B cell (primary cell): ENCODE results near the gene SMIM7. TPM values are rescaled to one million over a fixed set of nuclear protein-coding genes. Genes with fewer than 3 reads are reported as not detected.
A peak's percentile ranks its signal among the peaks of the same experiment; 100 is the strongest.

Experiments
- ATAC-seq: fragments of 200-7000 bp; cut with Tn5 transposase; one replicate; pipeline ENCODE4 v1.10.0; 2021; ENCODE audit warnings: low read depth, mild to moderate bottlenecking, moderate number of reproducible peaks, moderate library complexity
- CTCF ChIA-PET: fragments of 350-600 bp; sonication (Branson Sonifier 250); formaldehyde crosslinking; loops from one replicate; lab custom pipeline; 2021; ENCODE audit warnings: antibody characterized with exemption, inconsistent platforms; lab: Charles Lee
- POLR2A ChIA-PET: fragments of 350-600 bp; sonication (Branson Sonifier 250); formaldehyde crosslinking; loops from one replicate; lab custom pipeline; 2021; ENCODE audit warnings: antibody characterized with exemption; lab: Charles Lee
- DNase-seq: peaks from one replicate; pipeline ENCODE4 v3.0.0; 2013
- H2AFZ ChIP-seq: 2 replicates; pipeline ENCODE4 v1.6.1; 2012; ENCODE audit warnings: mild to moderate bottlenecking, low read depth, low read length; ENCODE audit not compliant: insufficient read depth, poor library complexity, severe bottlenecking
- H3K27ac ChIP-seq, 2 donors: 1 replicate in 1 of 2; 2 replicates in 1 of 2; pipeline ENCODE4 v1.5.1; 2012 to 2013; ENCODE audit warnings: low read length in 2 of 2, mild to moderate bottlenecking in 2 of 2, moderate library complexity in 1 of 2
- H3K27me3 ChIP-seq, 4 experiments: fragments of 200-600 bp in 1 of 4; sonication (generic) in 1 of 4; replicated peaks in 1 of 4; 1 replicate in 2 of 4; 2 replicates in 2 of 4; pipeline versions ENCODE4 v1.6.1 to v1.7.0; 2013 to 2016; ENCODE audit warnings: low read length in 3 of 4, mild to moderate bottlenecking in 2 of 4, mixed read lengths in 1 of 4, moderate library complexity in 1 of 4; ENCODE audit not compliant: insufficient read depth in 4 of 4, control insufficient read depth in 3 of 4; ENCODE audit errors: control extremely low read depth in 1 of 4
- H3K36me3 ChIP-seq, 2 experiments: replicated peaks in 1 of 2; 1 replicate in 1 of 2; 2 replicates in 1 of 2; pipeline versions ENCODE4 v1.6.1 to v1.7.1; 2013; ENCODE audit warnings: low read length in 1 of 2; ENCODE audit not compliant: insufficient read depth in 2 of 2, control insufficient read depth in 1 of 2; ENCODE audit errors: control extremely low read depth in 1 of 2, extremely low read depth in 1 of 2
- H3K4me1 ChIP-seq, 2 donors: fragments of 200-600 bp in 1 of 2; sonication (generic) in 1 of 2; 1 replicate in 1 of 2; 2 replicates in 1 of 2; pipeline versions ENCODE4 v1.5.1 to v1.6.1; 2013 to 2017; ENCODE audit warnings: low read length in 2 of 2; ENCODE audit not compliant: control insufficient read depth in 2 of 2, insufficient read depth in 2 of 2
- H3K4me2 ChIP-seq: replicated peaks from 2 replicates; pipeline ENCODE3; 2012; ENCODE audit warnings: mild to moderate bottlenecking, low read depth, low read length; ENCODE audit not compliant: poor library complexity, severe bottlenecking
- H3K4me3 ChIP-seq, 5 experiments: fragments of 200-600 bp in 1 of 5; sonication (generic) in 1 of 5; 1 replicate in 3 of 5; 2 replicates in 2 of 5; pipeline versions ENCODE4 v1.5.1 to v1.7.0; 2011 to 2016; ENCODE audit warnings: low read length in 4 of 5, mild to moderate bottlenecking in 4 of 5, low read depth in 2 of 5, control low read depth in 1 of 5, moderate library complexity in 1 of 5; ENCODE audit not compliant: insufficient read depth in 1 of 5; ENCODE audit errors: control extremely low read depth in 1 of 5, extremely low read depth in 1 of 5
- H3K79me2 ChIP-seq: fragments of 200-600 bp; sonication (generic); one replicate; pipeline ENCODE4 v1.6.0; 2016; ENCODE audit warnings: low read length; ENCODE audit not compliant: control insufficient read depth, insufficient read depth
- H3K9ac ChIP-seq: fragments of 200-600 bp; sonication (generic); 2 replicates; pipeline ENCODE4 v1.6.1; 2017; ENCODE audit warnings: mild to moderate bottlenecking, low read length, moderate library complexity
- H3K9me3 ChIP-seq, 3 donors: one replicate each; pipeline versions ENCODE4 v1.6.1 to v1.7.1; 2013; ENCODE audit warnings: low read length in 2 of 3; ENCODE audit not compliant: control insufficient read depth in 2 of 3, insufficient read depth in 1 of 3; ENCODE audit errors: control extremely low read depth in 1 of 3
- H4K20me1 ChIP-seq: 2 replicates; pipeline ENCODE4 v1.6.0; 2012; ENCODE audit warnings: mild to moderate bottlenecking, low read length; ENCODE audit not compliant: insufficient read depth, control insufficient read depth, poor library complexity, severe bottlenecking
- H3K27ac Mint-ChIP-seq: one replicate; pipeline ENCODE4 v1.8.0; 2021; ENCODE audit warnings: mixed read lengths
- H3K27me3 Mint-ChIP-seq: one replicate; pipeline ENCODE4 v1.8.0; 2021; ENCODE audit warnings: mixed read lengths
- H3K4me1 Mint-ChIP-seq: one replicate; pipeline ENCODE4 v1.8.0; 2021; ENCODE audit warnings: mixed read lengths
- H3K4me3 Mint-ChIP-seq: one replicate; pipeline ENCODE4 v1.8.0; 2021; ENCODE audit warnings: mixed read lengths
- H3K9me3 Mint-ChIP-seq: one replicate; pipeline ENCODE4 v1.8.0; 2022; ENCODE audit warnings: mixed read lengths; ENCODE audit not compliant: insufficient read depth
- CTCF ChIP-seq: fragments of 200-600 bp; IDR thresholded peaks from one replicate; pipeline ENCODE4 v1.8.0; 2022; ENCODE audit warnings: antibody characterized with exemption, mild to moderate bottlenecking
- EZH2 ChIP-seq: IDR thresholded peaks from 2 replicates; pipeline ENCODE4 v1.6.1; 2012; ENCODE audit warnings: borderline replicate concordance, low read depth, mild to moderate bottlenecking, moderate library complexity, low read length; ENCODE audit not compliant: insufficient read depth, poor library complexity, severe bottlenecking
- WGBS: methylation state at CpG from one replicate; pipeline ENCODE4 v1.1.5; 2013; ENCODE audit warnings: missing lambda C conversion rate; ENCODE audit not compliant: insufficient coverage; 5-methylcytosine and 5-hydroxymethylcytosine counted together
- intact Hi-C: fragments of 100-400 bp; cut with micrococcal nuclease; formaldehyde crosslinking; loops from one replicate; pipeline ENCODE4 v1.10.0; 2022
- polyA plus RNA-seq: library from polyadenylated mRNA; depleted of rRNA; stranded (reverse); fragments of >200 nt; gene quantifications from 2 replicates; pipeline ENCODE4 v1.2.3, GENCODE V29; 2012
- total RNA-seq, 2 donors: library from RNA; stranded (reverse); fragments of 120-200 nt in 1 of 2; gene quantifications; 1 replicate in 1 of 2; 2 replicates in 1 of 2; pipeline versions ENCODE4 v1.2.3 to v1.2.4, GENCODE V29; 2013 to 2022

Gene SMIM7
- total and polyA plus RNA-seq, 2 donors (not counting 1 experiment from before 2014, with no cell fraction given), result 54.7 to 133 TPM

- ChIA-PET POLR2A (no interaction called here), CTCF (no interaction called here)
- no peaks in the 10 kb centered on the region for H3K9me3 ChIP-seq
- Mint-ChIP-seq H3K27me3 (no peaks in the 10 kb centered on the region), H3K9me3 (no peaks in the 10 kb centered on the region), H3K4me1 (peaks cover 84% of the 10 kb centered on the region), H3K4me3 (no peak overlapping the region), H3K27ac (no peak overlapping the region)
- 96% methylated on average over 4 of the region's 5 CpGs for WGBS
- TF ChIP-seq EZH2, result no peak
- no peak for TF ChIP-seq CTCF
- H3K4me2 ChIP-seq, result no peak overlapping the region
- H3K36me3 ChIP-seq, result peaks cover 0 to 29% of the 10 kb centered on the region in 2 experiments
- H3K4me3 ChIP-seq, result no peak overlapping the region
- no peak overlapping the region for H3K9ac ChIP-seq
- peaks cover 100% of the 10 kb centered on the region for H4K20me1 ChIP-seq
- intact Hi-C loops, result no loop called here
- H2AFZ ChIP-seq, result no peak overlapping the region
- ATAC-seq (no peak), DNase-seq (no peak)
- no peaks in the 10 kb centered on the region for H3K27me3 ChIP-seq
- no peak overlapping the region for H3K27ac ChIP-seq
- H3K79me2 ChIP-seq, result peaks cover 100% of the 10 kb centered on the region
- H3K4me1 ChIP-seq, result peaks cover 33 to 51% of the 10 kb centered on the region in 2 donors
Observed at GRCh38 chr19:16620018-16620417, 39.9 kb downstream of the SMIM7 start.

- Histone ChIP-seq H2AFZ (no peak overlapping the region), H3K4me1 (peaks cover 39 to 57% of the 10 kb centered on the region in 2 donors), H3K9ac (no peak overlapping the region), H3K27ac (no peak overlapping the region), H3K9me3 (no peaks in the 10 kb centered on the region), H3K4me3 (no peak overlapping the region), H3K36me3 (peaks cover 0 to 23% of the 10 kb centered on the region in 2 experiments), H3K4me2 (no peak overlapping the region), H3K79me2 (peaks cover 100% of the 10 kb centered on the region), H3K27me3 (no peaks in the 10 kb centered on the region), H4K20me1 (peaks cover 100% of the 10 kb centered on the region)
- no peaks in the 10 kb centered on the region for H3K27me3 Mint-ChIP-seq
- H3K9me3 Mint-ChIP-seq, result no peaks in the 10 kb centered on the region
- H3K4me3 Mint-ChIP-seq, result no peak overlapping the region
- ChIA-PET CTCF (interaction anchor here (1.3 kb wide), 1 partner anchor 8 kb away, joined by 5 read pairs; the partner anchor contains the start of gene MED26), POLR2A (no interaction called here)
- no peak for DNase-seq
- peaks cover 86% of the 10 kb centered on the region for H3K4me1 Mint-ChIP-seq
- TF ChIP-seq EZH2 (no peak), CTCF (no peak)
- peak overlapping the region; percentile 57 for H3K27ac Mint-ChIP-seq
- intact Hi-C loops, result no loop called here
- no peak for ATAC-seq
- 92% methylated on average over 6 of the region's 7 CpGs for WGBS
Observed at GRCh38 chr19:16619457-16619856, 40.5 kb downstream of the SMIM7 start.
